IPS-18c (cell line): ENCODE data around the gene CCL4L2.
"Not testable (repeated sequence)": the region's sequence is repeated elsewhere in the genome, so short reads cannot be mapped to it uniquely, and the experiment has no call there.

Source experiments
- H3K4me3 ChIP-seq: 2 replicates; pipeline ENCODE4 v1.7.0; 2013; ENCODE audit warnings: low read depth, mild to moderate bottlenecking, low read length, moderate library complexity; ENCODE audit not compliant: insufficient read depth
- H3K9me3 ChIP-seq: one replicate; pipeline ENCODE4 v1.6.1; 2013; ENCODE audit warnings: mild to moderate bottlenecking, low read length, moderate library complexity; ENCODE audit not compliant: control insufficient read depth, insufficient read depth

CCL4L2 gene

GRCh38 chr17:36212966-36213365 is 2.1 kb downstream of the CCL4L2 start:
- Histone ChIP-seq H3K9me3 (peaks cover 2% of the 10 kb centered on the region), H3K4me3 (no peak overlapping the region)

GRCh38 chr17:36213695-36214094 is 2.8 kb downstream of the CCL4L2 start:
- no peak overlapping the region for H3K4me3 ChIP-seq
- H3K9me3 ChIP-seq = peaks cover 4% of the 10 kb centered on the region

- Histone ChIP-seq H3K9me3 (peaks cover 4% of the 10 kb centered on the region), H3K4me3 (no peak overlapping the region)
Observed at GRCh38 chr17:36214918-36215317, 4.1 kb downstream of the CCL4L2 start.

GRCh38 chr17:36215406-36216308 is 4.8 kb downstream of the CCL4L2 start:
- H3K9me3 ChIP-seq, H3K4me3 ChIP-seq: not testable (repeated sequence)

GRCh38 chr17:36219556-36219955 is 8.7 kb downstream of the CCL4L2 start:
- H3K4me3 ChIP-seq, H3K9me3 ChIP-seq: not testable (repeated sequence)

GRCh38 chr17:36220737-36221580 is 10.1 kb downstream of the CCL4L2 start:
- not testable (repeated sequence) for H3K4me3 ChIP-seq, H3K9me3 ChIP-seq

GRCh38 chr17:36221581-36222100 is 10.8 kb downstream of the CCL4L2 start:
- not testable (repeated sequence) for H3K4me3 ChIP-seq

GRCh38 chr17:36222967-36223366 is 12.1 kb downstream of the CCL4L2 start:
- not testable (repeated sequence) for H3K9me3 ChIP-seq, H3K4me3 ChIP-seq

More at GRCh38 chr17:36221581-36222100, 10.8 kb downstream of the CCL4L2 start:
- not testable (repeated sequence) for H3K9me3 ChIP-seq

- not testable (repeated sequence) for H3K4me3 ChIP-seq
Observed at GRCh38 chr17:36229644-36230043, 18.8 kb downstream of the CCL4L2 start.

GRCh38 chr17:36242046-36242445 is 31.2 kb downstream of the CCL4L2 start:
- H3K4me3 ChIP-seq, H3K9me3 ChIP-seq: not testable (repeated sequence)

More at GRCh38 chr17:36229644-36230043, 18.8 kb downstream of the CCL4L2 start:
- not testable (repeated sequence) for H3K9me3 ChIP-seq
